ENCODE measurements around the gene DPP6. TPM values are rescaled to one million over a fixed set of nuclear protein-coding genes. Genes with fewer than 3 reads are reported as not detected.

The DPP6 gene
- total RNA-seq, 4 donors from 2014 or later = 0.60 to 1.7 (median 1.6) TPM; not detected in 1

DNA sequence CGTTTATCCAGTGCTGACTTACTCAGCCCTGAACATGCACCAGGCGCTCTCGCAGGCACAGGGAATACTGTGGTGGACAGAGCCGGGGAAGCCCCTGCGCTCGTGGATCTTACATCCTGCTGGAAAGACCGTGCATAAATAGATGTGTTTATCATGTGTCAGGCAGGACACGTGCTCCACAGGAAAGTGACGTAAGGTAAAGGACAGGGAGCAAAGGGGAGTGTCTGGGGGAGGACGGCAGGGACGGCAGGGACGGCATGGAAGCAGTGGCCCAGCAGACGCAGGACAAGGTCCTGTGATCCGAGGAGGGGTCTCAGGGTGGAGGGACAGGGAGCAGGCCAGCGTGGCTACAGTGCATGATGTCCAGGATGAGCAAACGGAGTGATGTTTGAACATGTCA, 540.2 kb downstream of the DPP6 start:
- no peak for DNase-seq (ENCODE audit: low spot score in 2 of 2)
- WGBS, 2 donors = 73% methylated on average over 16 of the region's 16 CpGs
- Histone ChIP-seq H3K36me3 (no peaks in the 10 kb centered on the region), H3K27ac (no peak overlapping the region), H3K4me3 (no peak overlapping the region), H3K27me3 (no peaks in the 10 kb centered on the region), H3K9me3 (peaks cover 0 to 10% (median 0%) of the 10 kb centered on the region in 4 donors), H3K4me1 (no peaks in the 10 kb centered on the region)
- TF ChIP-seq, protein P1, sequence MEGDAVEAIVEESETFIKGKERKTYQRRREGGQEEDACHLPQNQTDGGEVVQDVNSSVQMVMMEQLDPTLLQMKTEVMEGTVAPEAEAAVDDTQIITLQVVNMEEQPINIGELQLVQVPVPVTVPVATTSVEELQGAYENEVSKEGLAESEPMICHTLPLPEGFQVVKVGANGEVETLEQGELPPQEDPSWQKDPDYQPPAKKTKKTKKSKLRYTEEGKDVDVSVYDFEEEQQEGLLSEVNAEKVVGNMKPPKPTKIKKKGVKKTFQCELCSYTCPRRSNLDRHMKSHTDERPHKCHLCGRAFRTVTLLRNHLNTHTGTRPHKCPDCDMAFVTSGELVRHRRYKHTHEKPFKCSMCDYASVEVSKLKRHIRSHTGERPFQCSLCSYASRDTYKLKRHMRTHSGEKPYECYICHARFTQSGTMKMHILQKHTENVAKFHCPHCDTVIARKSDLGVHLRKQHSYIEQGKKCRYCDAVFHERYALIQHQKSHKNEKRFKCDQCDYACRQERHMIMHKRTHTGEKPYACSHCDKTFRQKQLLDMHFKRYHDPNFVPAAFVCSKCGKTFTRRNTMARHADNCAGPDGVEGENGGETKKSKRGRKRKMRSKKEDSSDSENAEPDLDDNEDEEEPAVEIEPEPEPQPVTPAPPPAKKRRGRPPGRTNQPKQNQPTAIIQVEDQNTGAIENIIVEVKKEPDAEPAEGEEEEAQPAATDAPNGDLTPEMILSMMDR (IDR thresholded peaks at IDR 0.05) = no peak
- TF ChIP-seq EP300 (IDR thresholded peaks at IDR 0.05) (no peak), POLR2A (IDR thresholded peaks at IDR 0.05) (no peak)

DNA sequence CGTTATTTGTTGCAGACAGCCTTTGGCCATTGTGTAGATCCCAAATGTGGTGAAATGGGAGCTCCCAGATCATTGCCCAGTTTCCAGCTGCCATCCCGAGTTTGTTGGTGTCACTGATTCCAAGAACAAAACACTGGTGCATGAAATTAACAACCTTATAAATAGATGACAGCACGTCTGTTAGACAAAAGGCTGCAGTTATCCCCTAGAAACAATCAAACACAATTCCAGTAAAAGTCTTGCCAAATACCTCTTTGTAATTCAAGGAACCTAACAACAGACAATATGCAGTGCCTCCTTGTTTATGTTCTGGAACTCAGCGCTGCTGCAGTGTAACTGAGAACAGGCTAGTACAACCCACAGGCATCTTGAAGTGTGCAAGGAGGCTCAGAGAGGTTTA, 546.2 kb downstream of the DPP6 start:
- H3K9me3 ChIP-seq = peaks cover 0 to 4% (median 0%) of the 10 kb centered on the region in 4 donors
- TF ChIP-seq, protein P1 (IDR thresholded peaks at IDR 0.05) = no peak
- TF ChIP-seq POLR2A (IDR thresholded peaks at IDR 0.05) = no peak
- no peak for TF ChIP-seq EP300 (IDR thresholded peaks at IDR 0.05)
- H3K27me3 ChIP-seq = no peaks in the 10 kb centered on the region
- no peak overlapping the region for H3K4me3 ChIP-seq
- no peak overlapping the region for H3K27ac ChIP-seq
- no peak for DNase-seq (ENCODE audit: low spot score in 2 of 2)
- no peaks in the 10 kb centered on the region for H3K36me3 ChIP-seq
- H3K4me1 ChIP-seq = no peaks in the 10 kb centered on the region
- WGBS, 2 donors = 46 to 55% methylated on average over 4 of the region's 4 CpGs

DNA sequence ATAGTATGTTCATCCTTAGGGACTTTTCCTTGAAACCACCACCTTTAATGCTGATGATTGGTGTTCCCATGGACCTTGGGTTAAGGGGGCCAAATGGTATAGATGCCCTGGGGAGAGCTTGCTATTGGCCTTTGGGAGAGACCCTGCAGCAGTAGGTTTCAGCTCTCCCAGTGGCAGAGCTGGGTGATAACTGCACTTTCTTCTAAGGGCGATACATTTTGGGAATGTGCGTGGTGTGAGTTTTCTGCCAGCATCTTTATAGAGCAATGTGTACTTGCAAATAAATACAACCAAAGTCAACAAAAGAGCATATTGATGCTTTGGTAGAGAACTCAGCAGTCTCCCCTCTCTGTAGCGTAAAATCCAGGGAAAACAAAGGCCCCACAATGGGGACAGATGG, 546.7 kb downstream of the DPP6 start:
- Histone ChIP-seq H3K4me1 (no peaks in the 10 kb centered on the region), H3K4me3 (no peak overlapping the region), H3K27me3 (no peaks in the 10 kb centered on the region), H3K9me3 (peaks cover 0 to 4% (median 0%) of the 10 kb centered on the region in 4 donors), H3K36me3 (no peaks in the 10 kb centered on the region), H3K27ac (no peak overlapping the region)
- no peak for DNase-seq (ENCODE audit: low spot score in 2 of 2)
- no peak for TF ChIP-seq EP300 (IDR thresholded peaks at IDR 0.05)
- TF ChIP-seq POLR2A (IDR thresholded peaks at IDR 0.05) = no peak
- TF ChIP-seq, protein P1 (IDR thresholded peaks at IDR 0.05) = no peak
- 78 to 84% methylated on average over 3 of the region's 3 CpGs for WGBS, 2 donors

DNA sequence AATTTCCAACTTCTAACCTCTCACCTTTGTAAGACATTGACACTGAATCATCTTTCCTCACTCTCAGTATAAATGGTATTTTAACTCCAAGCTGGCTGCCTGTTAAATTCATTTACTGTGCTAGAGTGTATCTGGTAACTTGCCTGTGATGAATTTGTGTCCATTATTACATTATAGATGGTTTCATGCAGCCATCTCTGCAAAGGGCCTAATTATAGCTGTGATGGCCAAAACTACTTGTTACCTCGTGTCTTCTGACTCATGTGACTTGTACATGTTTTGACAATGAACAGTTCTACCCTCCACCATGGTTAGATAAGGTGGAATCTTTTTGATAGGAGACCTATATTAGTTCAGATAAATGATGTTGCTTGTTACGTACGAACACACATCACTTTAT, 558.7 kb downstream of the DPP6 start:
- Histone ChIP-seq H3K27ac (no peak overlapping the region), H3K4me1 (no peaks in the 10 kb centered on the region), H3K36me3 (no peaks in the 10 kb centered on the region), H3K4me3 (no peak overlapping the region), H3K9me3 (no peaks in the 10 kb centered on the region), H3K27me3 (no peaks in the 10 kb centered on the region)
- WGBS, 2 donors = 70 to 74% methylated on average over 3 of the region's 3 CpGs
- DNase-seq (ENCODE audit: low spot score in 2 of 2) = no peak
- TF ChIP-seq POLR2A (IDR thresholded peaks at IDR 0.05) (no peak), EP300 (IDR thresholded peaks at IDR 0.05) (no peak)
- TF ChIP-seq, protein P1 (IDR thresholded peaks at IDR 0.05) = no peak

DNA sequence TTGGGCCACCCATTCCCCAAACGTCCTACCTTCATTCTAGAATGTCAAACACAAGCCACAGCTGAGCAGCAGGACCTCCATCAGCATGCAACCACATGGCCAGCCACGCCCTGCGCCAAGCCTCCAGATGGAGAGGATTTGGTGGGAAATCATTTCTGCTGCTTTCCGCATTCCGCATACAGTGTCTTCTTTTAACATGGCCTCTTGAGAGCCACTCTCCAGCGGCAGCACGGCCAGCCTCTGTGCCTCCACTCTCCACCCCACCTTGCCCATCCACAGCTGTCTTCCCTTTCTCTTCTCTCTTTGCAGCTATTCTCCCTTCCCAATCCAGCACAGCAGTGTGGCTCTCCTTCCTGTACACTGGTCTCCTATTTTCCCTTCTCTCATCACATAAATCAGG, 561.6 kb downstream of the DPP6 start:
- Histone ChIP-seq H3K27me3 (no peaks in the 10 kb centered on the region), H3K4me3 (no peak overlapping the region), H3K4me1 (no peaks in the 10 kb centered on the region), H3K9me3 (no peaks in the 10 kb centered on the region), H3K36me3 (no peaks in the 10 kb centered on the region), H3K27ac (no peak overlapping the region)
- TF ChIP-seq EP300 (IDR thresholded peaks at IDR 0.05) = no peak
- TF ChIP-seq, protein P1 (IDR thresholded peaks at IDR 0.05) = no peak
- TF ChIP-seq POLR2A (IDR thresholded peaks at IDR 0.05) = no peak
- 84 to 86% methylated on average over 7 of the region's 7 CpGs for WGBS, 2 donors
- DNase-seq (ENCODE audit: low spot score in 2 of 2) = no peak

Measured in tibial nerve (tissue), 4 donors.